Common myeloid progenitor, CD34-positive (primary cell): Measurements from ENCODE around the gene RASL12.

ENCODE experiments used
- CTCF ChIA-PET: fragments of 350-600 bp; sonication (Branson Sonifier 250); formaldehyde crosslinking; loops from one replicate; lab custom pipeline; 2021; ENCODE audit warnings: antibody characterized with exemption; lab: Charles Lee
- POLR2A ChIA-PET: fragments of 350-600 bp; sonication (Branson Sonifier 250); formaldehyde crosslinking; loops from one replicate; lab custom pipeline; 2021; ENCODE audit warnings: antibody characterized with exemption; lab: Charles Lee
- DNase-seq, 3 donors: peaks; one replicate each; pipeline versions ENCODE4 v3.0.0 to v3.0.0-alpha.2; 2013
- H3K27ac ChIP-seq, 2 experiments: 1 replicate in 1 of 2; 2 replicates in 1 of 2; pipeline ENCODE4 v1.7.0; 2013; ENCODE audit warnings: inconsistent platforms in 2 of 2, low read length in 2 of 2, mild to moderate bottlenecking in 2 of 2, low read depth in 1 of 2, moderate library complexity in 1 of 2; ENCODE audit not compliant: severe bottlenecking in 2 of 2, insufficient read depth in 1 of 2, poor library complexity in 1 of 2
- H3K27me3 ChIP-seq, 5 experiments: replicated peaks in 2 of 5; 1 replicate in 3 of 5; 2 replicates in 2 of 5; pipeline versions ENCODE4 v1.6.1 to v1.7.0; 2013; ENCODE audit warnings: low read length in 4 of 5, mild to moderate bottlenecking in 2 of 5, moderate library complexity in 2 of 5, inconsistent platforms in 1 of 5; ENCODE audit not compliant: insufficient read depth in 5 of 5, control insufficient read depth in 4 of 5
- H3K36me3 ChIP-seq, 4 experiments: 1 replicate in 2 of 4; 2 replicates in 2 of 4; pipeline versions ENCODE4 v1.6.1 to v1.7.0; 2013; ENCODE audit warnings: low read length in 3 of 4, control low read depth in 1 of 4, mild to moderate bottlenecking in 1 of 4; ENCODE audit not compliant: control insufficient read depth in 4 of 4, insufficient read depth in 4 of 4
- H3K4me1 ChIP-seq, 4 experiments: 1 replicate in 3 of 4; 2 replicates in 1 of 4; pipeline versions ENCODE4 v1.6.1 to v1.7.1; 2013; ENCODE audit warnings: low read length in 3 of 4, mild to moderate bottlenecking in 3 of 4, control low read depth in 1 of 4, inconsistent platforms in 1 of 4, moderate library complexity in 1 of 4; ENCODE audit not compliant: control insufficient read depth in 4 of 4, insufficient read depth in 4 of 4; ENCODE audit errors: control extremely low read depth in 1 of 4
- H3K4me3 ChIP-seq, 7 experiments: 1 replicate in 4 of 7; 2 replicates in 3 of 7; pipeline versions ENCODE4 v1.5.1 to v1.7.0; 2013; ENCODE audit warnings: mild to moderate bottlenecking in 7 of 7, low read length in 6 of 7, moderate library complexity in 6 of 7, inconsistent platforms in 2 of 7, low read depth in 2 of 7, control low read depth in 1 of 7; ENCODE audit not compliant: insufficient read depth in 4 of 7, control insufficient read depth in 1 of 7; ENCODE audit errors: extremely low read depth in 1 of 7
- H3K9me3 ChIP-seq, 5 experiments: 1 replicate in 4 of 5; 2 replicates in 1 of 5; pipeline versions ENCODE4 v1.6.1 to v1.7.1; 2013; ENCODE audit warnings: low read length in 4 of 5, mild to moderate bottlenecking in 2 of 5, inconsistent platforms in 1 of 5, low read depth in 1 of 5, moderate library complexity in 1 of 5; ENCODE audit not compliant: control insufficient read depth in 4 of 5, insufficient read depth in 2 of 5; ENCODE audit errors: control extremely low read depth in 1 of 5
- WGBS: methylation state at CpG from one replicate; pipeline ENCODE4 v1.1.5; 2013; ENCODE audit not compliant: insufficient coverage; 5-methylcytosine and 5-hydroxymethylcytosine counted together

RASL12 gene

GRCh38 chr15:65056868-65057548, 10.8 kb downstream of the RASL12 start:
- H3K4me3 ChIP-seq, result no peak overlapping the region
- H3K4me1 ChIP-seq, result peaks cover 4 to 25% (median 23%) of the 10 kb centered on the region in 4 experiments
- no peaks in the 10 kb centered on the region for H3K9me3 ChIP-seq
- 100% methylated on average over 3 of the region's 8 CpGs for WGBS
- POLR2A ChIA-PET, result no interaction called here
- H3K27me3 ChIP-seq, result no peaks in the 10 kb centered on the region
- H3K36me3 ChIP-seq, result no peaks in the 10 kb centered on the region
- no peak for DNase-seq
- H3K27ac ChIP-seq, result no peak overlapping the region
- CTCF ChIA-PET, result interaction anchor here (0.8 to 12.8 kb wide), 6 partner anchors 10 to 48 kb away, joined by 3 to 282 read pairs (median 24); partner anchors contain the start of genes KBTBD13 and RASL12

- ChIA-PET POLR2A (no interaction called here), CTCF (interaction anchor here (0.8 to 12.8 kb wide), 12 partner anchors 10 to 196 kb away, joined by 3 to 282 read pairs (median 6); partner anchors contain the start of genes KBTBD13, RASL12 and SLC51B)
- peaks cover 4 to 30% (median 24%) of the 10 kb centered on the region in 4 experiments for H3K4me1 ChIP-seq
- H3K36me3 ChIP-seq, result no peaks in the 10 kb centered on the region
- no peaks in the 10 kb centered on the region for H3K27me3 ChIP-seq
- H3K4me3 ChIP-seq, result no peak overlapping the region
- no peak for DNase-seq
- H3K27ac ChIP-seq, result no peak overlapping the region
- H3K9me3 ChIP-seq, result no peaks in the 10 kb centered on the region
- WGBS, result 94% methylated on average over 9 of the region's 9 CpGs
Measured at GRCh38 chr15:65056106-65056505, 11.7 kb downstream of the RASL12 start.

GRCh38 chr15:65055201-65055870, 12.5 kb downstream of the RASL12 start:
- CTCF ChIA-PET, result interaction anchor here (0.9 to 12.8 kb wide), 17 partner anchors 8 to 313 kb away, joined by 3 to 282 read pairs (median 5); partner anchors contain the start of genes KBTBD13, RASL12 and SLC51B
- POLR2A ChIA-PET, result interaction anchor here (0.5 kb wide), 1 partner anchor 240 kb away, joined by 3 read pairs; no protein-coding TSS in a partner anchor
- DNase-seq, result peak in 2 of 3 donors; percentile 55 to 62

GRCh38 chr15:65054333-65055200, 13.2 kb downstream of the RASL12 start:
- no peak overlapping the region for H3K4me3 ChIP-seq
- H3K27me3 ChIP-seq, result no peaks in the 10 kb centered on the region
- CTCF ChIA-PET, result interaction anchor here (0.9 to 12.8 kb wide), 17 partner anchors 8 to 313 kb away, joined by 3 to 282 read pairs (median 5); partner anchors contain the start of genes KBTBD13, RASL12 and SLC51B
- H3K4me1 ChIP-seq, result peaks cover 4 to 41% (median 35%) of the 10 kb centered on the region in 4 experiments
- H3K9me3 ChIP-seq, result no peaks in the 10 kb centered on the region
- no peaks in the 10 kb centered on the region for H3K36me3 ChIP-seq
- no peak overlapping the region for H3K27ac ChIP-seq
- WGBS, result 80% methylated on average over 20 of the region's 26 CpGs
- DNase-seq, result peak; percentile 61 to 76 (median 66)
- POLR2A ChIA-PET, result no interaction called here

More at GRCh38 chr15:65055201-65055870, 12.5 kb downstream of the RASL12 start:
- Histone ChIP-seq H3K36me3 (no peaks in the 10 kb centered on the region), H3K4me3 (peak overlapping the region in 1 of 7 experiments; percentile 7), H3K9me3 (no peaks in the 10 kb centered on the region), H3K4me1 (peaks cover 4 to 33% (median 27%) of the 10 kb centered on the region in 4 experiments), H3K27me3 (no peaks in the 10 kb centered on the region), H3K27ac (no peak overlapping the region)
- 36% methylated on average over 6 of the region's 6 CpGs for WGBS

- no peaks in the 10 kb centered on the region for H3K9me3 ChIP-seq
- CTCF ChIA-PET, result interaction anchor here (0.7 to 12.8 kb wide), 12 partner anchors 11 to 1301 kb away, joined by 3 to 282 read pairs (median 10); partner anchors contain the start of genes KBTBD13 and RASL12
- no peaks in the 10 kb centered on the region for H3K27me3 ChIP-seq
- WGBS, result 100% methylated on average over 1 of the region's 2 CpGs
- no peak for DNase-seq
- H3K4me1 ChIP-seq, result peaks cover 4 to 46% (median 41%) of the 10 kb centered on the region in 4 experiments
- no peak overlapping the region for H3K27ac ChIP-seq
- no peak overlapping the region for H3K4me3 ChIP-seq
- no peaks in the 10 kb centered on the region for H3K36me3 ChIP-seq
- POLR2A ChIA-PET, result interaction anchor here (0.6 kb wide), 1 partner anchor 14 kb away, joined by 4 read pairs; no protein-coding TSS in a partner anchor
Measured at GRCh38 chr15:65052956-65053355, 14.8 kb downstream of the RASL12 start.

GRCh38 chr15:65051266-65051665, 16.5 kb downstream of the RASL12 start:
- H3K27me3 ChIP-seq, result no peaks in the 10 kb centered on the region
- H3K36me3 ChIP-seq, result no peaks in the 10 kb centered on the region
- H3K27ac ChIP-seq, result no peak overlapping the region
- H3K9me3 ChIP-seq, result no peaks in the 10 kb centered on the region
- DNase-seq, result no peak
- CTCF ChIA-PET, result interaction anchor here (1.6 to 12.8 kb wide), 4 partner anchors 9 to 47 kb away, joined by 5 to 282 read pairs (median 78); partner anchors contain the start of gene KBTBD13
- POLR2A ChIA-PET, result no interaction called here
- no peak overlapping the region for H3K4me3 ChIP-seq
- WGBS, result 83% methylated on average over 2 of the region's 2 CpGs
- peaks cover 4 to 41% (median 37%) of the 10 kb centered on the region in 4 experiments for H3K4me1 ChIP-seq
